PC-3 (cell line): ENCODE measurements around the gene OR7C1. TPM values are rescaled to one million over a fixed set of nuclear protein-coding genes. Genes with fewer than 3 reads are reported as not detected.

Experiments used
- ATAC-seq: fragments of 200-7000 bp; cut with Tn5 transposase; 2 replicates; pipeline ENCODE4 v1.9.1; 2020; ENCODE audit warnings: mild to moderate bottlenecking, moderate library complexity
- BruUV-seq: library from RNA; stranded (reverse); fragments of 400-500 nt; replicated peaks from 2 replicates; lab custom pipeline; 2021; lab: Mats Ljungman, UMichigan
- CTCF ChIA-PET: fragments of 300-600 bp; sonication (Branson Sonifier 250); formaldehyde crosslinking; loops from one replicate; lab custom pipeline; 2022; ENCODE audit warnings: antibody characterized with exemption; lab: Charles Lee
- POLR2A ChIA-PET: fragments of 300-600 bp; sonication (Branson Sonifier 250); formaldehyde crosslinking; loops from one replicate; lab custom pipeline; 2022; ENCODE audit warnings: antibody characterized with exemption; ENCODE audit not compliant: unreplicated experiment; lab: Charles Lee
- DNase-seq: peaks from one replicate; pipeline ENCODE4 v3.0.0-alpha.2; 2015
- H2AFZ ChIP-seq: fragments of 300-600 bp; sonication (generic); 2 replicates; pipeline ENCODE4 v1.6.0; 2016; ENCODE audit warnings: antibody characterized with exemption, low read length
- H3F3A ChIP-seq: fragments of 300-600 bp; sonication (generic); one replicate; pipeline ENCODE4 v1.6.0; 2017; ENCODE audit warnings: antibody characterized with exemption, low read length, control low read depth, mild to moderate bottlenecking; ENCODE audit not compliant: unreplicated experiment
- H3K27ac ChIP-seq: fragments of 300-600 bp; sonication (generic); 2 replicates; pipeline ENCODE4 v1.5.1; 2016; ENCODE audit warnings: mild to moderate bottlenecking, low read length
- H3K27me3 ChIP-seq: fragments of 300-600 bp; sonication (generic); 2 replicates; pipeline ENCODE4 v1.6.1; 2016; ENCODE audit warnings: low read length, mixed read lengths
- H3K36me3 ChIP-seq: fragments of 300-600 bp; sonication (generic); 2 replicates; pipeline ENCODE4 v1.6.1; 2016; ENCODE audit warnings: low read depth, mixed run types, low read length, mixed read lengths
- H3K4me1 ChIP-seq: fragments of 300-600 bp; sonication (generic); 2 replicates; pipeline ENCODE4 v1.5.1; 2016; ENCODE audit warnings: low read length; ENCODE audit not compliant: insufficient read depth
- H3K4me2 ChIP-seq: fragments of 300-600 bp; sonication (generic); 2 replicates; pipeline ENCODE4 v1.6.0; 2016; ENCODE audit warnings: low read length
- H3K4me3 ChIP-seq: fragments of 300-600 bp; sonication (generic); 2 replicates; pipeline ENCODE4 v1.5.1; 2016; ENCODE audit warnings: mild to moderate bottlenecking, low read length, mixed read lengths
- H3K79me2 ChIP-seq: fragments of 300-600 bp; sonication (generic); 2 replicates; pipeline ENCODE4 v1.6.1; 2017; ENCODE audit warnings: low read length, mixed read lengths
- H3K9ac ChIP-seq: fragments of 300-600 bp; sonication (generic); 2 replicates; pipeline ENCODE4 v1.6.0; 2016; ENCODE audit warnings: mild to moderate bottlenecking, low read length
- H3K9me2 ChIP-seq: fragments of 300-600 bp; sonication (generic); replicated peaks from 2 replicates; pipeline ENCODE4 v1.6.1; 2016; ENCODE audit warnings: mixed run types, low read length, mixed read lengths
- H3K9me3 ChIP-seq: fragments of 300-600 bp; sonication (generic); 2 replicates; pipeline ENCODE4 v1.6.1; 2016; ENCODE audit warnings: low read length, mixed read lengths
- H4K20me1 ChIP-seq: fragments of 300-600 bp; sonication (generic); 2 replicates; pipeline ENCODE4 v1.6.1; 2016; ENCODE audit warnings: low read length, mixed read lengths
- CTCF ChIP-seq: fragments of 300-600 bp; sonication (generic); conservative IDR thresholded peaks from 2 replicates; pipeline ENCODE4 v1.5.1; 2017; ENCODE audit warnings: antibody characterized with exemption, low read depth, mild to moderate bottlenecking, low read length
- EZH2 ChIP-seq: fragments of 300-600 bp; sonication (generic); IDR thresholded peaks from one replicate; pipeline ENCODE4 v1.6.1; 2017; ENCODE audit warnings: antibody characterized with exemption, mild to moderate bottlenecking, low read length; ENCODE audit not compliant: unreplicated experiment
- EZH2phosphoT487 ChIP-seq: fragments of 300-600 bp; sonication (generic); IDR thresholded peaks from 2 replicates; pipeline ENCODE4 v1.6.1; 2018; ENCODE audit warnings: mild to moderate bottlenecking, antibody characterized with exemption, low read length, borderline replicate concordance
- intact Hi-C: fragments of 100-400 bp; cut with micrococcal nuclease; formaldehyde crosslinking; loops from 2 replicates; pipeline ENCODE4 v1.9.0; 2023
- total RNA-seq: library from RNA; depleted of rRNA; stranded (reverse); fragments of >200 nt; gene quantifications from 2 replicates; pipeline ENCODE4 v1.2.3, GENCODE V29; 2014

Gene OR7C1
- total RNA-seq, 1 experiment from 2014 or later = not detected

GRCh38 chr19:14804765-14805164 lies 30.2 kb downstream of the OR7C1 start:
- no peaks in the 10 kb centered on the region for H3K36me3 ChIP-seq
- peaks cover 34% of the 10 kb centered on the region for H3K27me3 ChIP-seq
- TF ChIP-seq CTCF = no peak
- no peak for TF ChIP-seq EZH2
- TF ChIP-seq EZH2phosphoT487 = no peak
- no peaks in the 10 kb centered on the region for H3K9me3 ChIP-seq
- no peaks in the 10 kb centered on the region for H3F3A ChIP-seq
- ATAC-seq (no peak), DNase-seq (no peak)
- H3K9ac ChIP-seq = no peak overlapping the region
- POLR2A ChIA-PET = no interaction called here
- no peak overlapping the region for H2AFZ ChIP-seq
- no peak overlapping the region for H3K27ac ChIP-seq
- H3K4me1 ChIP-seq = no peaks in the 10 kb centered on the region
- H3K4me3 ChIP-seq = no peak overlapping the region
- BruUV-seq = no TSS peak
- no peak overlapping the region for H3K4me2 ChIP-seq
- CTCF ChIA-PET = no interaction called here
- no peaks in the 10 kb centered on the region for H3K79me2 ChIP-seq
- intact Hi-C loops = no loop called here
- no peaks in the 10 kb centered on the region for H4K20me1 ChIP-seq
- no peaks in the 10 kb centered on the region for H3K9me2 ChIP-seq

DNA sequence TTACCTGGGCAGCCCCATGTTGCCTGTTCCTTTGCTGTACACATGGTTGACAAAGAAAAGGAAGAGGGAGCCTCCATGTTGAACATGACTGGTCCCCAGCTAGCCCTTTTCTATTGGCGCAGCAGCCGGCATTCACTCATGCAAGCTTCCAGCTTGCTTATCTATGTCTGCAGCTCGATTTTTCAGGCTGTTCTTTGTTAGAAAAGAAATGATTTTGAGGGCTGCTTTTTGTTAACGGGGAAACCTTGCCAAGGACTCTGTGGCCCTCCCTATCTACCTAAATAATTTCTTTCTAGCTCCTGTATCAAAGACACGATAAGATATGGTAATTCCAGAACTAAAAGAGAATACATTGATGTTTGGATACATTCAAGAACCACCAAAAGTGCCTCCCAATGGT lies 36.2 kb downstream of the OR7C1 start:
- Histone ChIP-seq H3K36me3 (no peaks in the 10 kb centered on the region), H3K9me3 (no peaks in the 10 kb centered on the region), H3F3A (no peaks in the 10 kb centered on the region), H3K27me3 (peaks cover 38% of the 10 kb centered on the region), H3K79me2 (no peaks in the 10 kb centered on the region), H3K27ac (no peak overlapping the region), H3K4me3 (no peak overlapping the region), H2AFZ (no peak overlapping the region), H3K9me2 (no peaks in the 10 kb centered on the region), H3K9ac (no peak overlapping the region), H4K20me1 (no peaks in the 10 kb centered on the region), H3K4me2 (no peak overlapping the region), H3K4me1 (no peaks in the 10 kb centered on the region)
- intact Hi-C loops = no loop called here
- ChIA-PET CTCF (no interaction called here), POLR2A (no interaction called here)
- BruUV-seq = no TSS peak
- TF ChIP-seq EZH2 (no peak), CTCF (no peak), EZH2phosphoT487 (no peak)
- no peak for ATAC-seq
- DNase-seq = no peak

- no peaks in the 10 kb centered on the region for H3K79me2 ChIP-seq
- H3K36me3 ChIP-seq = no peaks in the 10 kb centered on the region
- ChIA-PET CTCF (no interaction called here), POLR2A (no interaction called here)
- H3K9me3 ChIP-seq = no peaks in the 10 kb centered on the region; the same call in 1 of the 2 replicates
- no peak for TF ChIP-seq CTCF
- TF ChIP-seq EZH2phosphoT487 = no peak
- TF ChIP-seq EZH2 = no peak
- no peaks in the 10 kb centered on the region for H3K9me2 ChIP-seq
- no peaks in the 10 kb centered on the region for H3F3A ChIP-seq
- H3K4me2 ChIP-seq = no peak overlapping the region
- H3K9ac ChIP-seq = no peak overlapping the region
- no TSS peak for BruUV-seq
- no peaks in the 10 kb centered on the region for H4K20me1 ChIP-seq
- H3K27ac ChIP-seq = no peak overlapping the region
- H2AFZ ChIP-seq = no peak overlapping the region
- DNase-seq = no peak
- H3K4me1 ChIP-seq = no peaks in the 10 kb centered on the region
- H3K4me3 ChIP-seq = no peak overlapping the region
- intact Hi-C loops = no loop called here
- H3K27me3 ChIP-seq = peaks cover 45% of the 10 kb centered on the region
- no peak for ATAC-seq
Measured at GRCh38 chr19:14796021-14796420, 39.0 kb downstream of the OR7C1 start.
